Hematopoietic multipotent progenitor cell treated with erythropoietin and hydrocortisone succinate and interleukin-3 and kit ligand, for 8 days (in vitro differentiated cells): ENCODE results near the gene TMC7.
A peak's percentile ranks its signal among the peaks of the same experiment; 100 is the strongest.

ENCODE experiments used
- DNase-seq: peaks from one replicate; pipeline ENCODE4 v3.0.0-alpha.2; 2015

Gene TMC7

GRCh38 chr16:19033761-19034160, 50.0 kb downstream of the TMC7 start:
- DNase-seq: no peak

DNA sequence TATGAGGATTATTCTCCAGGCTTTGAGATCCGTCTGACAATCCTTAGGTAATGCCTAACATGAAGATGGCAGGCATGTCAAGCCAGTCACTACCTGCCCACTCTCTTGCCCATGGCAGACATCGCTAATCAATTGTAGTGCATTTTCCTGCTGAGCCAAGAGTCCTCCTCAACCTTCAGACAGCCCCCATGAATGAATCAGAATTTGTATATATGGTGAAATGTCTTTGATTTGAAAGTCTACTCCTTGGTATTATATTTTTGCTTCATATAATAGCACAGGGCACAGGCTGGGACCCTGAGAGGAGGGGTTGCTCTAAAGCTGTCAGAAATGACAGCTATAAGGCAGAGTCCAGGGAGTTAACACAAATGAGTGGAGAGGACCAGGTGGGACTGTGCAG, 56.7 kb downstream of the TMC7 start:
- no peak for DNase-seq

DNA sequence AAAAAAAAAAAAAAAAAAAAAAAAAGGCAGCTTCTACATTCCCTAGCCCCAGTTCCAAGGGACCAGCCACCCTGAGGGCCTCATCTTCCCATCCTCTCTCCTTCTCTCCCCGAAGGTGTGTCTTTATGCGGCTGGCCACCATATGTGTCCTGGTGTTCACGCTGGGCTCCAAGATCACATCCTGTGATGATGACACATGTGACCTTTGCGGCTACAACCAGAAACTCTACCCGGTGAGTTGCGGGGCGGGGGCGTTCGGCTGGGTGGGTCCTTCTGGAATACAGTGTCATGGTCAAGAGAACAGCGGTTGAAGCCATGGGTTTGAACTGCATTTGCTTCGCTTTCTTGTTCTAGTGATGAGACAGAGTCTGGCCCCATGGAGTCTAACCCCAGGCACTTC, 61.0 kb downstream of the TMC7 start:
- no peak for DNase-seq

GRCh38 chr16:19046062-19046461, 62.3 kb downstream of the TMC7 start:
- peak; percentile 9 for DNase-seq

DNA sequence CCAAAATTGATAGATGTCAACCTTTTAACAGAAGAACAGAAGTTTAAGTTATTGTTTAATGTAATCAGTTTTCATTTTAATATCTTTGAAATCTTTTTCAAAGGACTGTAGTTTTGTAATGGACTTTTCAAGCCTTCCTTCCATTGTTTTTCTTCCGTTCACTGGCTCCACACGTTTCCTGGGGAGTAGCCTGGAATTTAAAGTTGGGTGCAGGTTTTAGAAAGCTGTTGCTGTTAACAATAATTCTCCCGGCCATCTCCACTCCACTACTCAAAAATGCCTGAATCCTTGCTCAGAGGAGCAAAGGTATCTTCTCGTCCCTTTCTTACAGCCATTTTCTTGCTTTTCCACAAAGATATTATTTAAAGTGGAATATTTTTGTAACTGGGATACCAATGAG, 79.0 kb downstream of the TMC7 start:
- DNase-seq: no peak

- DNase-seq: no peak
Observed at GRCh38 chr16:19066988-19067348, 83.2 kb downstream of the TMC7 start.

GRCh38 chr16:19067349-19068236, 83.9 kb downstream of the TMC7 start, which contains the start of gene COQ7:
COQ7 (plus strand) TSS chr16:19067614; CDS start chr16:19067665, 51 bp downstream.
- DNase-seq: peak; percentile 99

DNA sequence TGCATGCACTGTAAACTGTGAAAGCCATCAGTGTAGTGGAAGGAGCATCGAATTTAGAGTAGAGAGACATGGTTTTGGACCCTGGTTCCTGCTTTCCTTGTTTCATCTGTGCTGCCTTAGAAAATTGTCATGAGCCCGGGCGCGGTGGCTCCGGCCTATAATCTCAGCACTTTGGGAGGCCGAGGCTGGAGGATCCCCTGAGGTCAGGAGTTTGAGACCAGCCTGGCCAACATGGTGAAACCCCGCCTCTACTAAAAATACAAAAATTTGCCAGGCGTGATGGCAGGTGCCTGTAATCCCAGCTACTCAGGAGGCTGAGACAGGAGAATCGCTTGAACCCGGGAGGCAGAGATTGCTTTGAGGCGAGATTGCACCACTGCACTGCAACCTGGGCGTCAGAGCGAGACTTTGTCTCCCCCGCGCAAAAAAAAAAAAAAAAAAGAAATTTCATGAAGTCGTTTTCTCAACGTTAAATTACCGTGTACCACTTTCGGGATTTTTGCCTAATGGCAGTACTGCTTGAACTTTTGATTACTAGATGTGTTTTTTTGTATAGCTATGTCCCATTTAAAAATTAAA, 84.6 kb downstream of the TMC7 start:
- DNase-seq: no peak

GRCh38 chr16:19071811-19072777, 88.4 kb downstream of the TMC7 start:
- peak; percentile 62 for DNase-seq

DNA sequence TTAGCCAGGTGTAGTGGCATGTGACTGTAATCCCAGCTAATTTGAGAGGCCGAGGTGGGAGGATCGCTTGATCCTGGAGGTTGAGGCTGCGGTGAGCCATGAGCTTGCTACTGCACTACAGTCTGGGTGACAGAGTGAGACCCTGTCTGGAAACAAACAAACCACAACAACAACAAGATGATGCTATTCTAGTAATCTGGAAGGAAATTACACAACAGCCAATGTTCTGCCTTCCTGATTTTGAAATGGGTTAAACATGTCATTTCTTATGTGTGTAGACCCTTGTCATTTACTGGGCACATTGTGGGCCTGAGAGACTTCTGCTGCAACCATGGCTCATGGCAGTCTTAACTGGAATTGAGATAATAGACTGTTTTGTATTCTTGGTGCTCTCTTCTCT, 89.6 kb downstream of the TMC7 start:
- DNase-seq: no peak

- no peak for DNase-seq
Observed at GRCh38 chr16:19073863-19074262, 90.1 kb downstream of the TMC7 start.

GRCh38 chr16:19075511-19075910, 91.8 kb downstream of the TMC7 start:
- DNase-seq: no peak

DNA sequence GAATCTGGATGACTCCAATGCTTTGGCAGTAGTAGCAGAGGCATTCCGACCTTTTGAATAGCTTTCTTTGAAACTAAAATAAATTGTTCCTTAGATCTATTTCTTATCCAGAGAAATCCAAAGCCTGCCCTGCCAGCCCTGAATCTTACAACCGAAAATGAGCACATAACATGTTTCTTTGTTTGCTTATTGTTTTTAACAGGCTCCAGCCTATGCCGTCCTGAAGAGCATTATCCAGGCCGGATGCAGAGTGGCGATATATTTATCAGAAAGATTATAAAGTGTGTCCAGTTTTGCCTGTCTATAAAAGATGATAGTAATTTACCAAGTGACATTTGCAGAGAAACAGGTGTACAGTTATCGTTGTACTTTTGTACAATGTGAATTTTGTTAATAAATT, 94.1 kb downstream of the TMC7 start:
- DNase-seq: no peak

- DNase-seq: no peak
Observed at GRCh38 chr16:19083670-19084069, 99.9 kb downstream of the TMC7 start.

- no peak for DNase-seq
Observed at GRCh38 chr16:19084139-19084538, 100.4 kb downstream of the TMC7 start.

DNA sequence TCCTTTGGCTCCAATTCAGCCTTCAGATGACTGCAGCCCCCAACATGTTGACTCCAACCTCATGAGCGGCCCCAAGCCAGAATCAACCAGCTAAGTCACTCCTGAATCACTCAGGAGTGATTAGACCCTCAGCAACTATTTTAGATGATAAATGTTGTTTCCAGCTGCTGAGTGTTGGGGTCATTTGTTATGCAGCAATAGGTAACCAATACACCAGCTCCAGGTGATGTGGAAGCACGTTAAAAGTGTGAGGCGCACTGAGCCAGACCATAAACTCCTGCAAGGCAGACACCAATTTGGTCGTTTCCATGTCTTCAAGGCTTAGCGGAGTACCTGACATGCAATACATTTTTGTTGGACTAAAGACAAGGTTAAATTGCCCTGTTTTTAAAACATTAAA, 101.1 kb downstream of the TMC7 start:
- no peak for DNase-seq

DNA sequence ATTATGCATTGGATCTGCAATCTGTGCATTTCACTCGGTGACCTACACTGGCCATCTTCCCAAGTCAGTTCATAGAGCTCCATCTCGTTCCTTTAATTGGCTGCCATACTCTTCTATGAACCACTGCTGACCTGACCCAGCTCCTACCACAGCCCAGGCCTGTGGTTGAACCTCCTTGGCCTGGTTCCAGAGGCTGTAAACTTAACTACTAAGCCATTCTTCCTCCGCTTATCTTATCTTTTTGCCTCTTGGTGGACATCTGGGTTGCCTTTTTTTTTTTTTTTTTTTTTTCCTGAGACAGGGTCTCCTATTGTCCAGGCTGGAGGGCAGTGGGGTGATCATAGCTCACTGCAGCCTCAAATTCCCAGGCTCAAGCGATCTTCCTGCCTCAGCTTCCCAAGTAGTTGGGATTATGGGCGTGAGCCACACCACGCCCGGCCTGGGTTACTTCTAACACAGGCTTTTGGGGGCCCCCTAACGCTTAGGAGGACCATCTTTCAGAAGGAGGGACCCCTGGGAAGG, 102.0 kb downstream of the TMC7 start:
- peak; percentile 85 for DNase-seq

GRCh38 chr16:19086322-19087199, 102.8 kb downstream of the TMC7 start:
- DNase-seq: peak; percentile 78

GRCh38 chr16:19088341-19088916, 104.7 kb downstream of the TMC7 start:
- no peak for DNase-seq

DNA sequence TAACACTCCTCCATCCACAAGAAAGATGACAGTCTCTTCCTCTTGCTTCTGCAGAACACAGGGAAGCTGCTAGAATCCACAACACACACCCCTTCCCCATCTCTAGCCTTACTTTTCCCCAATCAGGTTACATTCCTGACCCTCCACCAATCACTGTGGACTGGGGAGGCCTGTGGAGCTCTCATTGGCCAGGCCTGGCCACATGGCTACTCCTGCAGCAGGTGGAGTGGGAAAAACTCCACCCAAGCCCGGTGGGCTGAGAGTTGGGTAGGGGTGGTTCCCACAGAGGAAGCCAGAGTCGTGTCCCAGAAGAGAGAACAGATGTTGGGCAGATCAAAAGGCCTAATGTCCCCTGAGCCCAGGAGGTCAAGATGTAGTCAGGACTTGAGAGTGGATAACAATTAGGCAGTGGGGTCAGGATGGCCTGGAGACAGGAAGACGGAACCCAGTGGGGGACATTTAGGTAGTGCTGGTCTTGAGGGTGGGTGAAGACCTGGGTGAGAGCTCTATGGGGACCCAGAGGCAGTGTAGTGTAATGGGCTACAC, 105.7 kb downstream of the TMC7 start:
- no peak for DNase-seq

- no peak for DNase-seq
Observed at GRCh38 chr16:19090916-19091315, 107.2 kb downstream of the TMC7 start.
